H9 (cell line): ENCODE data around the gene VAV1. TPM values are rescaled to one million over a fixed set of nuclear protein-coding genes. Genes with fewer than 3 reads are reported as not detected.

Source experiments
- DNase-seq: peaks from one replicate; pipeline ENCODE4 v3.0.0-alpha.2; 2017
- H2AFZ ChIP-seq: one replicate; pipeline ENCODE4 v1.6.1; 2013; ENCODE audit warnings: mild to moderate bottlenecking, low read length, control low read depth, moderate library complexity
- H2AK5ac ChIP-seq: 2 replicates; pipeline ENCODE4 v1.6.1; 2013; ENCODE audit warnings: low read length, control low read depth, mixed read lengths; ENCODE audit not compliant: insufficient read length
- H2BK120ac ChIP-seq: one replicate; pipeline ENCODE4 v1.6.1; 2013; ENCODE audit warnings: low read depth, mild to moderate bottlenecking, low read length, control low read depth, inconsistent platforms; ENCODE audit not compliant: poor library complexity, severe bottlenecking
- H2BK12ac ChIP-seq: 2 replicates; pipeline ENCODE4 v1.6.1; 2013; ENCODE audit warnings: low read length, control low read depth, mixed read lengths, low read depth; ENCODE audit not compliant: insufficient read length
- H2BK15ac ChIP-seq: 2 replicates; pipeline ENCODE4 v1.6.1; 2013; ENCODE audit warnings: low read depth, low read length, control low read depth
- H2BK20ac ChIP-seq: one replicate; pipeline ENCODE4 v1.6.1; 2013; ENCODE audit warnings: low read depth, mild to moderate bottlenecking, low read length, control low read depth, inconsistent platforms; ENCODE audit not compliant: poor library complexity, severe bottlenecking
- H2BK5ac ChIP-seq: 2 replicates; pipeline ENCODE4 v1.6.1; 2013; ENCODE audit warnings: low read length, control low read depth, mixed read lengths; ENCODE audit not compliant: insufficient read length
- H3K14ac ChIP-seq: 2 replicates; pipeline ENCODE4 v1.6.1; 2013; ENCODE audit warnings: low read length, control low read depth; ENCODE audit not compliant: insufficient read depth
- H3K18ac ChIP-seq: 2 replicates; pipeline ENCODE4 v1.6.1; 2013; ENCODE audit warnings: low read depth, mild to moderate bottlenecking, mixed read lengths, low read length, control low read depth; ENCODE audit not compliant: insufficient read length
- H3K23ac ChIP-seq: 2 replicates; pipeline ENCODE4 v1.6.1; 2013; ENCODE audit warnings: low read length, control low read depth, mixed read lengths, low read depth; ENCODE audit not compliant: insufficient read length
- H3K23me2 ChIP-seq: 2 replicates; pipeline ENCODE4 v1.6.1; 2013; ENCODE audit warnings: low read depth, mild to moderate bottlenecking, mixed read lengths, low read length, control low read depth; ENCODE audit not compliant: insufficient read length, poor library complexity, severe bottlenecking
- H3K27ac ChIP-seq: 2 replicates; pipeline ENCODE4 v1.5.1; 2013; ENCODE audit warnings: low read length, control low read depth, mixed read lengths, low read depth; ENCODE audit not compliant: insufficient read length
- H3K27me3 ChIP-seq: 2 replicates; pipeline ENCODE4 v1.6.1; 2013; ENCODE audit warnings: low read length, control low read depth, inconsistent platforms; ENCODE audit not compliant: insufficient read depth
- H3K4ac ChIP-seq: 2 replicates; pipeline ENCODE4 v1.6.1; 2013; ENCODE audit warnings: low read depth, mild to moderate bottlenecking, control low read depth, inconsistent platforms, low read length, moderate library complexity
- H3K4me1 ChIP-seq: 2 replicates; pipeline ENCODE4 v1.6.1; 2013; ENCODE audit warnings: low read length, control low read depth, inconsistent platforms; ENCODE audit not compliant: insufficient read depth
- H3K4me2 ChIP-seq: 2 replicates; pipeline ENCODE4 v1.6.1; 2013; ENCODE audit warnings: low read length, control low read depth, mixed read lengths; ENCODE audit not compliant: insufficient read length, insufficient read depth
- H3K56ac ChIP-seq: 2 replicates; pipeline ENCODE4 v1.6.1; 2013; ENCODE audit warnings: low read depth, mild to moderate bottlenecking, mixed read lengths, low read length, control low read depth; ENCODE audit not compliant: insufficient read length
- H3K79me1 ChIP-seq: 2 replicates; pipeline ENCODE4 v1.6.1; 2013; ENCODE audit warnings: low read depth, mild to moderate bottlenecking, moderate library complexity, low read length, control low read depth, inconsistent platforms; ENCODE audit not compliant: insufficient read depth, poor library complexity, severe bottlenecking
- H3K79me2 ChIP-seq: 2 replicates; pipeline ENCODE4 v1.6.1; 2013; ENCODE audit warnings: low read length, control low read depth, inconsistent platforms; ENCODE audit not compliant: insufficient read depth
- H3K9ac ChIP-seq: 2 replicates; pipeline ENCODE4 v1.6.1; 2013; ENCODE audit warnings: low read length, control low read depth, mixed read lengths; ENCODE audit not compliant: insufficient read length; ENCODE audit errors: extremely low read depth
- H3K9me3 ChIP-seq: one replicate; pipeline ENCODE4 v1.6.1; 2013; ENCODE audit warnings: low read depth, low read length, inconsistent platforms; ENCODE audit not compliant: control insufficient read depth
- H3T11ph ChIP-seq: one replicate; pipeline ENCODE4 v1.6.1; 2013; ENCODE audit warnings: mild to moderate bottlenecking, low read length, control low read depth, inconsistent platforms
- H4K20me1 ChIP-seq: one replicate; pipeline ENCODE4 v1.6.1; 2013; ENCODE audit not compliant: control insufficient read depth, insufficient read length, insufficient read depth
- H4K5ac ChIP-seq: 2 replicates; pipeline ENCODE4 v1.6.1; 2013; ENCODE audit warnings: low read depth, mild to moderate bottlenecking, mixed read lengths, low read length, control low read depth; ENCODE audit not compliant: insufficient read length
- H4K8ac ChIP-seq: replicated peaks from 2 replicates; pipeline ENCODE4 v1.6.1; 2013; ENCODE audit warnings: low read length, control low read depth, mixed read lengths, low read depth; ENCODE audit not compliant: insufficient read length
- H4K91ac ChIP-seq: 2 replicates; pipeline ENCODE4 v1.6.1; 2013; ENCODE audit warnings: low read depth, mild to moderate bottlenecking, moderate library complexity, mixed read lengths, low read length, control low read depth; ENCODE audit not compliant: insufficient read length
- H3K27ac Mint-ChIP-seq, 3 experiments: 2 replicates in 2 of 3; 3 replicates in 1 of 3; pipeline ENCODE4 v1.8.0; 2020 to 2021; ENCODE audit warnings: mixed read lengths in 3 of 3, mild to moderate bottlenecking in 1 of 3, moderate library complexity in 1 of 3
- H3K27me3 Mint-ChIP-seq: 2 replicates; pipeline ENCODE4 v1.8.0; 2021; ENCODE audit warnings: low read depth, mild to moderate bottlenecking, moderate library complexity, mixed read lengths
- H3K36me3 Mint-ChIP-seq, 3 experiments: 2 replicates in 2 of 3; 3 replicates in 1 of 3; pipeline ENCODE4 v1.8.0; 2020 to 2021; ENCODE audit warnings: low read depth in 3 of 3, mixed read lengths in 3 of 3; ENCODE audit not compliant: insufficient read depth in 1 of 3
- H3K4me1 Mint-ChIP-seq, 2 experiments: 2 replicates each; pipeline ENCODE4 v1.8.0; 2020; ENCODE audit warnings: mixed read lengths in 2 of 2
- H3K4me3 Mint-ChIP-seq, 2 experiments: 2 replicates in 1 of 2; 3 replicates in 1 of 2; pipeline ENCODE4 v1.8.0; 2020 to 2021; ENCODE audit warnings: mild to moderate bottlenecking in 2 of 2, mixed read lengths in 2 of 2, moderate library complexity in 1 of 2
- H3K9me3 Mint-ChIP-seq, 2 experiments: 2 replicates in 1 of 2; 3 replicates in 1 of 2; pipeline ENCODE4 v1.8.0; 2020; ENCODE audit warnings: mild to moderate bottlenecking in 2 of 2, mixed read lengths in 2 of 2, moderate library complexity in 1 of 2
- WGBS: extraction: QIAGEN DNeasy Blood & Tissue Kit; methylation state at CpG from one replicate; pipeline ENCODE4 v1.1.7; 2013; ENCODE audit warnings: missing lambda C conversion rate, low lambda C conversion rate, mixed read lengths; ENCODE audit not compliant: insufficient read length; ENCODE audit errors: extremely low coverage; 5-methylcytosine and 5-hydroxymethylcytosine counted together
- total RNA-seq: library from RNA; stranded (reverse); gene quantifications from 2 replicates; pipeline ENCODE4 v1.2.1, GENCODE V29; 2021
- TF ChIP-seq, protein P1 (sequence below): fragments of 200-600 bp; sonication (generic); conservative IDR thresholded peaks from 3 replicates; pipeline ENCODE4 v1.8.0; 2021; ENCODE audit warnings: antibody characterized with exemption, mild to moderate bottlenecking

VAV1 gene
- total RNA-seq, 1 experiment from 2014 or later = 0.90 TPM

- Histone ChIP-seq H3K9me3 (no peaks in the 10 kb centered on the region), H4K8ac (no peak overlapping the region), H3K56ac (no peak overlapping the region), H3K23me2 (no peaks in the 10 kb centered on the region), H2BK120ac (no peak overlapping the region), H3K4ac (no peak overlapping the region), H3K14ac (no peak overlapping the region), H2BK20ac (no peak overlapping the region), H3K23ac (no peak overlapping the region), H3K9ac (no peak overlapping the region), H3K18ac (no peak overlapping the region), H3K79me2 (no peaks in the 10 kb centered on the region), H3T11ph (no peak overlapping the region), H3K27ac (no peak overlapping the region), H2BK5ac (no peak overlapping the region), H2AFZ (no peak overlapping the region), H4K20me1 (no peaks in the 10 kb centered on the region), H3K4me1 (no peaks in the 10 kb centered on the region), H2BK12ac (no peak overlapping the region), H4K91ac (no peak overlapping the region), H4K5ac (no peak overlapping the region), H2AK5ac (no peak overlapping the region), H3K27me3 (no peaks in the 10 kb centered on the region), H3K4me2 (no peak overlapping the region), H2BK15ac (no peak overlapping the region), H3K79me1 (no peaks in the 10 kb centered on the region)
- no peaks in the 10 kb centered on the region for H3K4me1 Mint-ChIP-seq
- H3K27me3 Mint-ChIP-seq = peaks cover 16% of the 10 kb centered on the region
- DNase-seq = no peak
- no peak overlapping the region for H3K27ac Mint-ChIP-seq
- peaks cover 3 to 6% (median 4%) of the 10 kb centered on the region in 3 experiments; a peak in 6 of 7 replicates for H3K36me3 Mint-ChIP-seq
- peaks cover 31 to 75% of the 10 kb centered on the region in 2 experiments for H3K9me3 Mint-ChIP-seq
- WGBS = no CpG with 5 or more reads among the region's 2 CpGs
- TF ChIP-seq, protein P1, sequence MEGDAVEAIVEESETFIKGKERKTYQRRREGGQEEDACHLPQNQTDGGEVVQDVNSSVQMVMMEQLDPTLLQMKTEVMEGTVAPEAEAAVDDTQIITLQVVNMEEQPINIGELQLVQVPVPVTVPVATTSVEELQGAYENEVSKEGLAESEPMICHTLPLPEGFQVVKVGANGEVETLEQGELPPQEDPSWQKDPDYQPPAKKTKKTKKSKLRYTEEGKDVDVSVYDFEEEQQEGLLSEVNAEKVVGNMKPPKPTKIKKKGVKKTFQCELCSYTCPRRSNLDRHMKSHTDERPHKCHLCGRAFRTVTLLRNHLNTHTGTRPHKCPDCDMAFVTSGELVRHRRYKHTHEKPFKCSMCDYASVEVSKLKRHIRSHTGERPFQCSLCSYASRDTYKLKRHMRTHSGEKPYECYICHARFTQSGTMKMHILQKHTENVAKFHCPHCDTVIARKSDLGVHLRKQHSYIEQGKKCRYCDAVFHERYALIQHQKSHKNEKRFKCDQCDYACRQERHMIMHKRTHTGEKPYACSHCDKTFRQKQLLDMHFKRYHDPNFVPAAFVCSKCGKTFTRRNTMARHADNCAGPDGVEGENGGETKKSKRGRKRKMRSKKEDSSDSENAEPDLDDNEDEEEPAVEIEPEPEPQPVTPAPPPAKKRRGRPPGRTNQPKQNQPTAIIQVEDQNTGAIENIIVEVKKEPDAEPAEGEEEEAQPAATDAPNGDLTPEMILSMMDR = no peak
- H3K4me3 Mint-ChIP-seq = no peak overlapping the region
Measured at GRCh38 chr19:6819323-6819722, 46.8 kb downstream of the VAV1 start.
